GM23338 (cell line): ENCODE data around the gene CD163L1. TPM values are rescaled to one million over a fixed set of nuclear protein-coding genes. Genes with fewer than 3 reads are reported as not detected.

Source experiments
- ATAC-seq: fragments of 200-7000 bp; cut with Tn5 transposase; 3 replicates; pipeline ENCODE4 v1.9.1; 2020
- DNase-seq: peaks from one replicate; pipeline ENCODE4 v3.0.0-alpha.2; 2015; ENCODE audit warnings: low spot score
- H2AFZ ChIP-seq: fragments of 200-600 bp; sonication (generic); 2 replicates; pipeline ENCODE4 v1.8.0; 2016; ENCODE audit warnings: antibody characterized with exemption, mild to moderate bottlenecking, moderate library complexity
- H3F3A ChIP-seq: fragments of 200-600 bp; sonication (generic); replicated peaks from 2 replicates; pipeline ENCODE4 v1.8.0; 2017; ENCODE audit warnings: antibody characterized with exemption, mixed run types, low read depth
- H3K27ac ChIP-seq: fragments of 200-600 bp; sonication (generic); 2 replicates; pipeline ENCODE4 v1.6.1; 2016; ENCODE audit warnings: low read depth
- H3K27me3 ChIP-seq: fragments of 200-600 bp; sonication (generic); 2 replicates; pipeline ENCODE4 v1.8.0; 2016; ENCODE audit warnings: mild to moderate bottlenecking, mixed run types, moderate library complexity; ENCODE audit not compliant: insufficient read depth
- H3K36me3 ChIP-seq: fragments of 200-600 bp; sonication (generic); 2 replicates; pipeline ENCODE4 v1.8.0; 2016; ENCODE audit warnings: mild to moderate bottlenecking; ENCODE audit not compliant: insufficient read depth
- H3K4me1 ChIP-seq: fragments of 200-600 bp; sonication (generic); 2 replicates; pipeline ENCODE4 v1.8.0; 2016; ENCODE audit warnings: mild to moderate bottlenecking, moderate library complexity; ENCODE audit not compliant: insufficient read depth
- H3K4me2 ChIP-seq: fragments of 200-600 bp; sonication (generic); 2 replicates; pipeline ENCODE4 v1.7.1; 2017; ENCODE audit warnings: mixed run types
- H3K4me3 ChIP-seq: fragments of 200-600 bp; sonication (generic); 2 replicates; pipeline ENCODE4 v1.6.1; 2016; ENCODE audit warnings: mixed run types
- H3K79me2 ChIP-seq: fragments of 200-600 bp; sonication (generic); replicated peaks from 2 replicates; pipeline ENCODE4 v1.8.0; 2017; ENCODE audit warnings: mild to moderate bottlenecking; ENCODE audit not compliant: insufficient read depth
- H3K9me2 ChIP-seq: fragments of 200-600 bp; sonication (generic); 2 replicates; pipeline ENCODE4 v1.8.0; 2017; ENCODE audit not compliant: insufficient read depth
- H4K20me1 ChIP-seq: fragments of 200-600 bp; sonication (generic); replicated peaks from 2 replicates; pipeline ENCODE4 v1.8.0; 2017; ENCODE audit warnings: mild to moderate bottlenecking; ENCODE audit not compliant: insufficient read depth
- H3K27ac Mint-ChIP-seq: 2 replicates; pipeline ENCODE4 v1.8.0; 2020; ENCODE audit warnings: inconsistent platforms, mild to moderate bottlenecking, moderate library complexity, mixed read lengths
- H3K27me3 Mint-ChIP-seq: 3 replicates; pipeline ENCODE4 v1.8.0; 2022; ENCODE audit warnings: low read depth, mild to moderate bottlenecking, moderate library complexity, mixed read lengths, inconsistent platforms; ENCODE audit not compliant: insufficient read depth, poor library complexity
- H3K36me3 Mint-ChIP-seq: 3 replicates; pipeline ENCODE4 v1.8.0; 2021; ENCODE audit warnings: low read depth, mild to moderate bottlenecking, inconsistent platforms, moderate library complexity, mixed read lengths
- H3K4me1 Mint-ChIP-seq: 3 replicates; pipeline ENCODE4 v1.8.0; 2020; ENCODE audit warnings: mild to moderate bottlenecking, inconsistent platforms, mixed read lengths
- H3K4me3 Mint-ChIP-seq: 3 replicates; pipeline ENCODE4 v1.8.0; 2021; ENCODE audit warnings: moderate library complexity, mild to moderate bottlenecking, inconsistent platforms, mixed read lengths
- H3K9me3 Mint-ChIP-seq: 3 replicates; pipeline ENCODE4 v1.8.0; 2020; ENCODE audit warnings: moderate library complexity, mild to moderate bottlenecking, inconsistent platforms, mixed read lengths
- CREB1 ChIP-seq: fragments of 250-450 bp; sonication (Bioruptor Pico); IDR thresholded peaks from 2 replicates; pipeline ENCODE4 v1.5.0; 2020; ENCODE audit warnings: low read depth, mild to moderate bottlenecking, moderate library complexity
- EZH2 ChIP-seq: fragments of 200-600 bp; sonication (generic); IDR thresholded peaks from one replicate; pipeline ENCODE4 v1.8.0; 2017; ENCODE audit warnings: antibody characterized with exemption, mild to moderate bottlenecking, low read depth; ENCODE audit not compliant: unreplicated experiment
- JUNB ChIP-seq: IDR thresholded peaks from one replicate; pipeline ENCODE4 v1.6.1; 2016; ENCODE audit warnings: antibody characterized with exemption; ENCODE audit not compliant: unreplicated experiment
- NANOG ChIP-seq: IDR thresholded peaks from 2 replicates; pipeline ENCODE4 v1.6.1; 2016; ENCODE audit warnings: antibody characterized with exemption, borderline replicate concordance
- POLR2AphosphoS5 ChIP-seq: IDR thresholded peaks from 2 replicates; pipeline ENCODE4 v1.6.1; 2016; ENCODE audit warnings: antibody characterized with exemption, low read depth
- STAT1 ChIP-seq: IDR thresholded peaks from one replicate; pipeline ENCODE4 v1.6.1; 2016; ENCODE audit warnings: antibody characterized with exemption; ENCODE audit not compliant: unreplicated experiment
- ZNF114 ChIP-seq: fragments of 250-450 bp; sonication (Bioruptor Pico); IDR thresholded peaks from 2 replicates; pipeline ENCODE4 v1.5.0; 2020; ENCODE audit warnings: mild to moderate bottlenecking, moderate library complexity
- polyA plus RNA-seq: library from polyadenylated mRNA; unstranded; fragments of >200 nt; fragmentation: Nextera tagmentation; extraction: Ambion mirVana; gene quantifications from 2 replicates; pipeline ENCODE4 v1.2.1, GENCODE V29; 2016
- total RNA-seq: library from RNA; depleted of rRNA; stranded (reverse); fragments of >200 nt; shearing (Covaris generic); gene quantifications from 2 replicates; pipeline ENCODE4 v1.2.3, GENCODE V29; 2014
- TF ChIP-seq, protein P1 (sequence below), 2 experiments: fragments of 200-600 bp in 1 of 2; sonication (generic) in 1 of 2; conservative IDR thresholded peaks; 2 replicates each; pipeline versions ENCODE4 v1.5.1 to v1.6.1; 2016 to 2017; ENCODE audit warnings: antibody characterized with exemption in 2 of 2, low read depth in 2 of 2, mild to moderate bottlenecking in 2 of 2, moderate library complexity in 1 of 2
- TF ChIP-seq, protein P2 (sequence below): IDR thresholded peaks from 2 replicates; pipeline ENCODE4 v1.6.1; 2016; ENCODE audit warnings: antibody characterized with exemption
- TF ChIP-seq, protein P3 (sequence below): fragments of 250-450 bp; sonication (Bioruptor Pico); IDR thresholded peaks from 2 replicates; pipeline ENCODE4 v1.5.0; 2020; ENCODE audit warnings: mild to moderate bottlenecking, moderate library complexity

Gene CD163L1
- total and polyA plus RNA-seq, 2 experiments from 2014 or later = 0.14 to 0.36 TPM

DNA sequence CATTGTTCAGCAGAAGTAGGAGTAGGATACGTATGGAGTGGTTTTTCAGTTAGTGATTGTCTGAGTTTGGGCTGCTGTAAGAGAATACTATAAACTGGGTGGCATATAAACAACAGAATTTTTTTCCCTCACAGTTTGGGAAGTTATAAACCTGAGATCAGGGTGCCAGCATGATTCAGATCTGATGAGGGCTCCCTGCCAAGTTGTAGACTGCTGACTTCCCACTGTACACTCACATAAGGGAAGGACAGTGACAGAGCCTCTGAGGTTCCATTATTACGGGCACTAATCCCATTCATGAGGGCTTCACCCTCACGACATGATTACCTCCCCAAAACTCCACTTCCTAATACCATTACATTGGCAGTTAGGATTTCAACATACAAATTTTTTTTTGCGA lies 89.4 kb downstream of the CD163L1 start:
- Mint-ChIP-seq H3K4me3 (no peak overlapping the region), H3K27me3 (peaks cover 1% of the 10 kb centered on the region), H3K9me3 (no peaks in the 10 kb centered on the region), H3K4me1 (no peaks in the 10 kb centered on the region), H3K27ac (no peak overlapping the region), H3K36me3 (no peaks in the 10 kb centered on the region)
- no peaks in the 10 kb centered on the region for H3K79me2 ChIP-seq
- H3K4me1 ChIP-seq = no peaks in the 10 kb centered on the region
- no peak overlapping the region for H2AFZ ChIP-seq
- H3K4me3 ChIP-seq = no peak overlapping the region
- no peak overlapping the region for H3K27ac ChIP-seq
- TF ChIP-seq STAT1 (no peak), CREB1 (CRISPR knock-in tag) (no peak), JUNB (no peak), ZNF114 (CRISPR knock-in tag) (no peak), NANOG (no peak), EZH2 (no peak)
- TF ChIP-seq, protein P1, sequence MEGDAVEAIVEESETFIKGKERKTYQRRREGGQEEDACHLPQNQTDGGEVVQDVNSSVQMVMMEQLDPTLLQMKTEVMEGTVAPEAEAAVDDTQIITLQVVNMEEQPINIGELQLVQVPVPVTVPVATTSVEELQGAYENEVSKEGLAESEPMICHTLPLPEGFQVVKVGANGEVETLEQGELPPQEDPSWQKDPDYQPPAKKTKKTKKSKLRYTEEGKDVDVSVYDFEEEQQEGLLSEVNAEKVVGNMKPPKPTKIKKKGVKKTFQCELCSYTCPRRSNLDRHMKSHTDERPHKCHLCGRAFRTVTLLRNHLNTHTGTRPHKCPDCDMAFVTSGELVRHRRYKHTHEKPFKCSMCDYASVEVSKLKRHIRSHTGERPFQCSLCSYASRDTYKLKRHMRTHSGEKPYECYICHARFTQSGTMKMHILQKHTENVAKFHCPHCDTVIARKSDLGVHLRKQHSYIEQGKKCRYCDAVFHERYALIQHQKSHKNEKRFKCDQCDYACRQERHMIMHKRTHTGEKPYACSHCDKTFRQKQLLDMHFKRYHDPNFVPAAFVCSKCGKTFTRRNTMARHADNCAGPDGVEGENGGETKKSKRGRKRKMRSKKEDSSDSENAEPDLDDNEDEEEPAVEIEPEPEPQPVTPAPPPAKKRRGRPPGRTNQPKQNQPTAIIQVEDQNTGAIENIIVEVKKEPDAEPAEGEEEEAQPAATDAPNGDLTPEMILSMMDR (conservative IDR thresholded peaks at IDR 0.05; ENCODE audit: low read depth in 2 of 2) = no peak
- TF ChIP-seq, protein P2, sequence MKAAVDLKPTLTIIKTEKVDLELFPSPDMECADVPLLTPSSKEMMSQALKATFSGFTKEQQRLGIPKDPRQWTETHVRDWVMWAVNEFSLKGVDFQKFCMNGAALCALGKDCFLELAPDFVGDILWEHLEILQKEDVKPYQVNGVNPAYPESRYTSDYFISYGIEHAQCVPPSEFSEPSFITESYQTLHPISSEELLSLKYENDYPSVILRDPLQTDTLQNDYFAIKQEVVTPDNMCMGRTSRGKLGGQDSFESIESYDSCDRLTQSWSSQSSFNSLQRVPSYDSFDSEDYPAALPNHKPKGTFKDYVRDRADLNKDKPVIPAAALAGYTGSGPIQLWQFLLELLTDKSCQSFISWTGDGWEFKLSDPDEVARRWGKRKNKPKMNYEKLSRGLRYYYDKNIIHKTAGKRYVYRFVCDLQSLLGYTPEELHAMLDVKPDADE = no peak
- H3K9me2 ChIP-seq = no peaks in the 10 kb centered on the region
- no peaks in the 10 kb centered on the region for H3K36me3 ChIP-seq
- DNase-seq = no peak
- no peaks in the 10 kb centered on the region for H3K27me3 ChIP-seq
- no peak overlapping the region for H3K4me2 ChIP-seq
- no peaks in the 10 kb centered on the region for H3F3A ChIP-seq
- ATAC-seq = no peak
- no peaks in the 10 kb centered on the region for H4K20me1 ChIP-seq

DNA sequence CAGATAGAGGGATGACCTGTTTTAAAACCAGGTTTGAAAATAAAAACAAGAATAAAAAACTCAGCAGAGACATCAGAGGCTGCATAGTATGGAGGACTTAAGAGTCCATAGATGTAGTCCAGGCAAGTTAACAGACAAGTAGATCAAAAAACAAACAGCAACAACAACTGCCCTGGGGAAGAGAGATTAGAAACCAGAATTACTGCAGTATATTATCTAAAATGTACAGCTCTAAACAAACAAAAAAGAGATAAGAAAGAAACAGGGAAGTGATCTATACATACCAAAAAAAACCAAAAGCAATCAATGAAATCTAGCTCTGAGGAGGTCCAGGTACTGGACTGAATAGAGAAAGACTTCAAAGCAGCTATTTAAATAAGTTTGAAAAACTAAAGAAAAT lies 91.3 kb downstream of the CD163L1 start:
- H3K4me1 ChIP-seq = no peaks in the 10 kb centered on the region
- Mint-ChIP-seq H3K27me3 (peaks cover 1% of the 10 kb centered on the region), H3K4me3 (no peak overlapping the region), H3K36me3 (no peaks in the 10 kb centered on the region), H3K27ac (no peak overlapping the region), H3K4me1 (no peaks in the 10 kb centered on the region), H3K9me3 (no peaks in the 10 kb centered on the region)
- no peaks in the 10 kb centered on the region for H3K36me3 ChIP-seq
- H3K9me2 ChIP-seq = no peaks in the 10 kb centered on the region
- no peaks in the 10 kb centered on the region for H3F3A ChIP-seq
- DNase-seq (no peak), ATAC-seq (no peak)
- H3K4me2 ChIP-seq = no peak overlapping the region
- TF ChIP-seq EZH2 = no peak
- no peak for TF ChIP-seq JUNB
- TF ChIP-seq ZNF114 (CRISPR knock-in tag) = no peak
- TF ChIP-seq, protein P3, sequence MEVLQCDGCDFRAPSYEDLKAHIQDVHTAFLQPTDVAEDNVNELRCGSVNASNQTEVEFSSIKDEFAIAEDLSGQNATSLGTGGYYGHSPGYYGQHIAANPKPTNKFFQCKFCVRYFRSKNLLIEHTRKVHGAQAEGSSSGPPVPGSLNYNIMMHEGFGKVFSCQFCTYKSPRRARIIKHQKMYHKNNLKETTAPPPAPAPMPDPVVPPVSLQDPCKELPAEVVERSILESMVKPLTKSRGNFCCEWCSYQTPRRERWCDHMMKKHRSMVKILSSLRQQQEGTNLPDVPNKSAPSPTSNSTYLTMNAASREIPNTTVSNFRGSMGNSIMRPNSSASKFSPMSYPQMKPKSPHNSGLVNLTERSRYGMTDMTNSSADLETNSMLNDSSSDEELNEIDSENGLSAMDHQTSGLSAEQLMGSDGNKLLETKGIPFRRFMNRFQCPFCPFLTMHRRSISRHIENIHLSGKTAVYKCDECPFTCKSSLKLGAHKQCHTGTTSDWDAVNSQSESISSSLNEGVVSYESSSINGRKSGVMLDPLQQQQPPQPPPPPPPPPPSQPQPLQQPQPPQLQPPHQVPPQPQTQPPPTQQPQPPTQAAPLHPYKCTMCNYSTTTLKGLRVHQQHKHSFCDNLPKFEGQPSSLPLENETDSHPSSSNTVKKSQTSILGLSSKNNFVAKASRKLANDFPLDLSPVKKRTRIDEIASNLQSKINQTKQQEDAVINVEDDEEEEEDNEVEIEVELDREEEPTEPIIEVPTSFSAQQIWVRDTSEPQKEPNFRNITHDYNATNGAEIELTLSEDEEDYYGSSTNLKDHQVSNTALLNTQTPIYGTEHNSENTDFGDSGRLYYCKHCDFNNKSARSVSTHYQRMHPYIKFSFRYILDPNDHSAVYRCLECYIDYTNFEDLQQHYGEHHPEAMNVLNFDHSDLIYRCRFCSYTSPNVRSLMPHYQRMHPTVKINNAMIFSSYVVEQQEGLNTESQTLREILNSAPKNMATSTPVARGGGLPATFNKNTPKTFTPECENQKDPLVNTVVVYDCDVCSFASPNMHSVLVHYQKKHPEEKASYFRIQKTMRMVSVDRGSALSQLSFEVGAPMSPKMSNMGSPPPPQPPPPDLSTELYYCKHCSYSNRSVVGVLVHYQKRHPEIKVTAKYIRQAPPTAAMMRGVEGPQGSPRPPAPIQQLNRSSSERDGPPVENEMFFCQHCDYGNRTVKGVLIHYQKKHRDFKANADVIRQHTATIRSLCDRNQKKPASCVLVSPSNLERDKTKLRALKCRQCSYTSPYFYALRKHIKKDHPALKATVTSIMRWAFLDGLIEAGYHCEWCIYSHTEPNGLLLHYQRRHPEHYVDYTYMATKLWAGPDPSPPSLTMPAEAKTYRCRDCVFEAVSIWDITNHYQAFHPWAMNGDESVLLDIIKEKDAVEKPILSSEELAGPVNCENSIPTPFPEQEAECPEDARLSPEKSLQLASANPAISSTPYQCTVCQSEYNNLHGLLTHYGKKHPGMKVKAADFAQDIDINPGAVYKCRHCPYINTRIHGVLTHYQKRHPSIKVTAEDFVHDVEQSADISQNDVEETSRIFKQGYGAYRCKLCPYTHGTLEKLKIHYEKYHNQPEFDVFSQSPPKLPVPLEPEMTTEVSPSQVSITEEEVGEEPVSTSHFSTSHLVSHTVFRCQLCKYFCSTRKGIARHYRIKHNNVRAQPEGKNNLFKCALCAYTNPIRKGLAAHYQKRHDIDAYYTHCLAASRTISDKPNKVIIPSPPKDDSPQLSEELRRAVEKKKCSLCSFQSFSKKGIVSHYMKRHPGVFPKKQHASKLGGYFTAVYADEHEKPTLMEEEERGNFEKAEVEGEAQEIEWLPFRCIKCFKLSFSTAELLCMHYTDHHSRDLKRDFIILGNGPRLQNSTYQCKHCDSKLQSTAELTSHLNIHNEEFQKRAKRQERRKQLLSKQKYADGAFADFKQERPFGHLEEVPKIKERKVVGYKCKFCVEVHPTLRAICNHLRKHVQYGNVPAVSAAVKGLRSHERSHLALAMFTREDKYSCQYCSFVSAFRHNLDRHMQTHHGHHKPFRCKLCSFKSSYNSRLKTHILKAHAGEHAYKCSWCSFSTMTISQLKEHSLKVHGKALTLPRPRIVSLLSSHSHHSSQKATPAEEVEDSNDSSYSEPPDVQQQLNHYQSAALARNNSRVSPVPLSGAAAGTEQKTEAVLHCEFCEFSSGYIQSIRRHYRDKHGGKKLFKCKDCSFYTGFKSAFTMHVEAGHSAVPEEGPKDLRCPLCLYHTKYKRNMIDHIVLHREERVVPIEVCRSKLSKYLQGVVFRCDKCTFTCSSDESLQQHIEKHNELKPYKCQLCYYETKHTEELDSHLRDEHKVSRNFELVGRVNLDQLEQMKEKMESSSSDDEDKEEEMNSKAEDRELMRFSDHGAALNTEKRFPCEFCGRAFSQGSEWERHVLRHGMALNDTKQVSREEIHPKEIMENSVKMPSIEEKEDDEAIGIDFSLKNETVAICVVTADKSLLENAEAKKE (CRISPR knock-in tag) = no peak
- no peak for TF ChIP-seq NANOG
- TF ChIP-seq POLR2AphosphoS5 = no peak
- TF ChIP-seq STAT1 = no peak
- H2AFZ ChIP-seq = peak overlapping the region; percentile 7; the same call in 1 of the 2 replicates
- H3K27ac ChIP-seq = no peak overlapping the region
- no peaks in the 10 kb centered on the region for H3K27me3 ChIP-seq
- H4K20me1 ChIP-seq = no peaks in the 10 kb centered on the region
- no peak overlapping the region for H3K4me3 ChIP-seq
- no peaks in the 10 kb centered on the region for H3K79me2 ChIP-seq
